HL-60 (cell line): ENCODE results near the gene AGAP1.

ENCODE experiments used
- DNase-seq, 2 experiments: peaks; one replicate each; pipeline ENCODE4 v3.0.0-alpha.2; 2010 to 2020; ENCODE audit warnings: low read depth in 1 of 2, low spot score in 1 of 2
- H3K27ac ChIP-seq: fragments of 250-450 bp; sonication (Bioruptor Pico); replicated peaks from 2 replicates; pipeline ENCODE4 v1.5.1; 2020; ENCODE audit warnings: mild to moderate bottlenecking, moderate library complexity
- H3K27me3 ChIP-seq: fragments of 250-450 bp; sonication (Bioruptor Pico); 2 replicates; pipeline ENCODE4 v1.5.1; 2021; ENCODE audit warnings: mild to moderate bottlenecking, moderate library complexity; ENCODE audit not compliant: insufficient read depth, poor library complexity, severe bottlenecking
- H3K4me3 ChIP-seq: replicated peaks from 2 replicates; pipeline ENCODE4 v1.5.1; 2011; ENCODE audit warnings: mild to moderate bottlenecking, control low read depth, low read length; ENCODE audit not compliant: insufficient read depth
- CTCF ChIP-seq: IDR thresholded peaks from one replicate; pipeline ENCODE4 v1.5.1; 2011; ENCODE audit warnings: low read length, control low read depth, inconsistent platforms; ENCODE audit not compliant: insufficient read depth
- GABPA ChIP-seq: IDR thresholded peaks from 2 replicates; pipeline ENCODE4 v1.6.1; 2012; ENCODE audit warnings: low read depth
- POLR2AphosphoS5 ChIP-seq: IDR thresholded peaks from 2 replicates; pipeline ENCODE4 v1.6.1; 2012; ENCODE audit warnings: low read depth
- REST ChIP-seq: IDR thresholded peaks from 2 replicates; pipeline ENCODE4 v1.6.1; 2012; ENCODE audit warnings: low read depth; ENCODE audit not compliant: insufficient replicate concordance
- SPI1 ChIP-seq: IDR thresholded peaks from 2 replicates; pipeline ENCODE4 v1.6.1; 2012; ENCODE audit warnings: low read depth, mild to moderate bottlenecking, borderline replicate concordance

AGAP1 gene

DNA sequence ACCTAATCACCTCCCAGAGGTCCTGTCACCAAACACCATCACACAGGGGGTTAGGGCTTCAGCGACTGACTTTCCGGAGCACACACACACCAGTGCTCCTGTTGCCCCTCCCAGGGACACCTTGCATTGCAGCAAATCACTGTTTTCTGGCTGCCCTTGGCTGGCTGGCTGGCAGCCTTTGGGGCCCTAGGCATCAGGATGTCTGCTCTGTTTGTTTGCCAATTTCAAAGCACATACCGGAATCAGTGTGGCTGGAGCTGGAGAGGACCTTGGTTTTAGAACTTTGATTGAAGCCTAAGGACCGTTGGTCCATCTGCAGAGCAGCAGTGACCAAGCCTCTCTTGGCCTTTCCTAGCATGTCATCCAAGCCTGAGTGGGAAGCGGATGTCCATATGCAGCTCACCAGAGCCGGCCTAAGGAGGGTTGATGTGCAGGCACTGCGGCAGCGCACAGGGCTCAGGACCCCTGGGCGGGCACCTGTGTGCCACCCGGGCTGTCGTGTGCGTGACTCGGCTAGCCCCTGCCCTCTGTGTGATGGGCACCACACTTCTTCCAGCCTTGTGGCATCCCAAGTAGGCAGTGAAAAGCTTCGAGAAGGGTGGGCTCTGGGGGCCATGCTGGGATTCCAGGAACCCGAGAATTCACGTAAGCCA, 612.2 kb downstream of the AGAP1 start:
- H3K27me3 ChIP-seq: no peaks in the 10 kb centered on the region
- TF ChIP-seq GABPA (no peak), REST (no peak), SPI1 (no peak), CTCF (no peak), POLR2AphosphoS5 (no peak)
- no peak for DNase-seq
- H3K4me3 ChIP-seq: no peak overlapping the region
- H3K27ac ChIP-seq: no peak overlapping the region

DNA sequence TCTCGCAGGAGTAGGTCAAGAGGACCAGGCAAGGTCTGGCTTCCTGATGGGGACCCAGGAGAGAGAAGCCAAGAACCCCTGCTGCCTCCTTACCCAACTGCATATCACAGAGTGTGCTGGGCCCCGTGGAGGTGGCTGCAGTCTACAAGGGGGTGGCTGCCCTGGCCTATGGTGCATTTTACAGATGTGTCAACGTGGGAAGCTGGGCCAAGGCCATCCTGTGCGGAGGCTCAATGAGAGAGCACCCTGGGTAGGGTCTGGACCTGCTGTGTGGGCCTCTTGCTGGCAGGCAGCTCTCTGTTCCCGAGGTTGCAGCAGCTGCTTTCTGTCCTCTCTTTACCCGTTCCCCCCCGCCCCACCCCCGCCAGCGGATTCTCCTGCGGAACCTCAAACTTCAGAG, 612.9 kb downstream of the AGAP1 start:
- H3K27me3 ChIP-seq: no peaks in the 10 kb centered on the region
- no peak overlapping the region for H3K4me3 ChIP-seq
- TF ChIP-seq SPI1 (no peak), GABPA (no peak), CTCF (no peak), POLR2AphosphoS5 (no peak), REST (no peak)
- no peak overlapping the region for H3K27ac ChIP-seq
- no peak for DNase-seq

GRCh38 chr2:236107536-236107935, 613.7 kb downstream of the AGAP1 start:
- Histone ChIP-seq H3K27me3 (no peaks in the 10 kb centered on the region), H3K4me3 (no peak overlapping the region), H3K27ac (no peak overlapping the region)
- DNase-seq: no peak
- no peak for TF ChIP-seq POLR2AphosphoS5
- TF ChIP-seq CTCF: no peak
- TF ChIP-seq SPI1: no peak
- no peak for TF ChIP-seq GABPA
- TF ChIP-seq REST: no peak
